Suppressor macrophage treated with lipopolysaccharide for 4 hours (primary cell): ENCODE measurements around the gene EBF4.

ENCODE experiments used
- DNase-seq: peaks from one replicate; pipeline ENCODE4 v3.0.0-alpha.2; 2020

EBF4 gene

GRCh38 chr20:2703716-2704475, 11.3 kb downstream of the EBF4 start:
- no peak for DNase-seq

- no peak for DNase-seq
Observed at GRCh38 chr20:2705931-2706645, 13.5 kb downstream of the EBF4 start.

GRCh38 chr20:2706688-2707352, 14.2 kb downstream of the EBF4 start:
- peak; percentile 89 for DNase-seq

GRCh38 chr20:2707353-2708072, 14.9 kb downstream of the EBF4 start:
- no peak for DNase-seq

- DNase-seq = no peak
Observed at GRCh38 chr20:2708073-2708415, 15.5 kb downstream of the EBF4 start.

GRCh38 chr20:2708665-2709064, 16.1 kb downstream of the EBF4 start:
- no peak for DNase-seq

GRCh38 chr20:2709205-2709981, 16.8 kb downstream of the EBF4 start:
- no peak for DNase-seq

- peak; percentile 22 for DNase-seq
Observed at GRCh38 chr20:2713285-2713684, 20.7 kb downstream of the EBF4 start.

- no peak for DNase-seq
Observed at GRCh38 chr20:2729251-2729713, 36.7 kb downstream of the EBF4 start.

GRCh38 chr20:2729791-2730190, 37.2 kb downstream of the EBF4 start:
- no peak for DNase-seq

- no peak for DNase-seq
Observed at GRCh38 chr20:2734899-2735298, 42.3 kb downstream of the EBF4 start.

GRCh38 chr20:2736441-2736840, 43.9 kb downstream of the EBF4 start:
- DNase-seq = no peak

- DNase-seq = no peak
Observed at GRCh38 chr20:2738331-2739041, 45.9 kb downstream of the EBF4 start.

GRCh38 chr20:2739042-2739398, 46.4 kb downstream of the EBF4 start:
- DNase-seq = no peak

- no peak for DNase-seq
Observed at GRCh38 chr20:2740702-2741101, 48.1 kb downstream of the EBF4 start.

- DNase-seq = no peak
Observed at GRCh38 chr20:2741463-2741862, 48.9 kb downstream of the EBF4 start.

GRCh38 chr20:2741881-2742280, 49.3 kb downstream of the EBF4 start:
- DNase-seq = no peak

- DNase-seq = no peak
Observed at GRCh38 chr20:2742431-2742830, 49.9 kb downstream of the EBF4 start.

- DNase-seq = peak; percentile 83
Observed at GRCh38 chr20:2742934-2743559, 50.5 kb downstream of the EBF4 start.

- DNase-seq = no peak
Observed at GRCh38 chr20:2745060-2745910, 52.7 kb downstream of the EBF4 start.
